Measurements from ENCODE around the gene SSTR5. TPM values are rescaled to one million over a fixed set of nuclear protein-coding genes. Genes with fewer than 3 reads are reported as not detected.

SSTR5 gene
- total RNA-seq, 1 donor from 2014 or later: 22.6 TPM

- intact Hi-C loops (cut with micrococcal nuclease): no loop called here
- H3K27me3 ChIP-seq (ENCODE audit: low read depth): peaks cover 100% of the 10 kb centered on the region
- no peak for DNase-seq
Observed at GRCh38 chr16:1067629-1068028, 4.9 kb upstream of the SSTR5 start.

GRCh38 chr16:1068451-1068850, 4.1 kb upstream of the SSTR5 start:
- no peak for TF ChIP-seq CTCF (IDR thresholded peaks at IDR 0.05; ENCODE audit: borderline replicate concordance)
- H3K36me3 ChIP-seq: no peaks in the 10 kb centered on the region
- peaks cover 100% of the 10 kb centered on the region for H3K27me3 ChIP-seq (ENCODE audit: low read depth)
- no peak for DNase-seq
- no peak overlapping the region for H3K27ac ChIP-seq (replicated peaks)
- no peak overlapping the region for H3K4me3 ChIP-seq
- H3K9me3 ChIP-seq (replicated peaks): no peaks in the 10 kb centered on the region
- intact Hi-C loops (cut with micrococcal nuclease): no loop called here
- H3K4me1 ChIP-seq: peaks cover 6% of the 10 kb centered on the region

More at GRCh38 chr16:1067629-1068028, 4.9 kb upstream of the SSTR5 start:
- Histone ChIP-seq H3K36me3 (no peaks in the 10 kb centered on the region), H3K4me3 (no peak overlapping the region), H3K27ac (replicated peaks) (no peak overlapping the region), H3K4me1 (peaks cover 6% of the 10 kb centered on the region), H3K9me3 (replicated peaks) (no peaks in the 10 kb centered on the region)
- no peak for TF ChIP-seq CTCF (IDR thresholded peaks at IDR 0.05; ENCODE audit: borderline replicate concordance)

DNA sequence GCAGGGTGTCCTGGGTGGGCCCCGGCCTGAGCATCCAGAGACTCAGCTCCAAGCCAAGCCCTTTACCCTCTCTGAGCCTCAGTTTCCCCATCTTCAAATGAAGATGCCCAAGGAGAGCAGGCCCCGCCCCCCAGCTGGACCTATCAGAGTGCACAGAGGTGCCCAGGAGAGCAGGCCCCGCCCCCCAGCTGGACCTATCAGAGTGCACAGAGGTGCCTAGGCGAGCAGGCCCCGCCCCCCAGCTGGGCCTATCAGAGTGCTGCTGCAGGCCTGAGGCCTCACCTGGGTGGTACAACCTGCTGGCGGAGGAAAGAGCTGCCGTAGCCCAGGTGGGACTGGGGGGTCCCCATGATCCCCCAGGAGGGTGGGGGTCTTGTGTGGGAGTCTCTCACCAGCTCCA, 3.4 kb upstream of the SSTR5 start:
- TF ChIP-seq CTCF (IDR thresholded peaks at IDR 0.05; ENCODE audit: borderline replicate concordance): no peak
- DNase-seq: no peak
- Histone ChIP-seq H3K27ac (replicated peaks) (no peak overlapping the region), H3K27me3 (ENCODE audit: low read depth) (peaks cover 100% of the 10 kb centered on the region), H3K9me3 (replicated peaks) (no peaks in the 10 kb centered on the region), H3K4me1 (peaks cover 6% of the 10 kb centered on the region), H3K36me3 (no peaks in the 10 kb centered on the region), H3K4me3 (no peak overlapping the region)
- intact Hi-C loops (cut with micrococcal nuclease): no loop called here

DNA sequence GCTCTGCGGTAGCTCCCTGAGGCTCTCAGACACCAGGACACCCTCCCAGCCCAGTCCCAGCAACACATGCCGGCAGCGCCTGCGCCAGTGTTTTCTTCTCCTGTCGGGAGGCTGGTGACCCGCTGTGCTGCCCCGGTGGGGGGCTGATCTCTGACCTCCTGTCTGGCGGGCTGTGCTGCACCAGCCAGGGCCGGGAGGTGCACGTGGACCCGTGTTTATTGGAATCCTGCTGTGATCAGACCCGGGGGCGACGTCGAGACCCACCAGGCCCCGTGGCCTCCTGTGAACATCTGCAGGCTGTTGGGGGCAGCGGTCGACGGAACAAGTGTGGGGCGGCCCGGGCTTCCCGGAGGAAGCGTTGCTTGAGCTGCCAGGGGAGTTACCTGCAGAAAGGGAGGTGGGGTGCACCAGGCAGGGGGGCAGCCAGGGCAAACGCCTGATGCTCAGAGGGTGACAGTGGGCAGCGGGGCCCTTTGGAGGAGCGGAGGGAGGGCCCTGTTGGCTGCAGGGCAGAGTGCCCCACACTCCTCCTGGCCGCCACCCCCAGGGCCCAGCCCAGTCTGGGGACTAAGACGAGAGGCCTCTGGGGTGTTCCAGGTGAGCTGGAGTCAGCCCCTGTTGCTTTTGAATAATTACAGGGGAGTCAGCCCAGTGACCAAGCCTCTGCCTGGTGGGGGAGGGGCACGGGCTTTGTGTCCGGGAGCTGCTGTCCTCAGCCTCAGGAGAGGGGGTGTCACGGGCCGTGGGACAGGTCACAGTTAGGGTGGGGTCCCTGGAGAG, 2.3 kb upstream of the SSTR5 start:
- Histone ChIP-seq H3K27me3 (ENCODE audit: low read depth) (peaks cover 100% of the 10 kb centered on the region), H3K36me3 (no peaks in the 10 kb centered on the region), H3K4me3 (no peak overlapping the region), H3K9me3 (replicated peaks) (no peaks in the 10 kb centered on the region), H3K4me1 (peaks cover 6% of the 10 kb centered on the region), H3K27ac (replicated peaks) (no peak overlapping the region)
- no peak for TF ChIP-seq CTCF (IDR thresholded peaks at IDR 0.05; ENCODE audit: borderline replicate concordance)
- DNase-seq: no peak
- intact Hi-C loops (cut with micrococcal nuclease): no loop called here

- no peaks in the 10 kb centered on the region for H3K36me3 ChIP-seq
- DNase-seq: no peak
- intact Hi-C loops (cut with micrococcal nuclease): no loop called here
- H3K27me3 ChIP-seq (ENCODE audit: low read depth): peaks cover 97% of the 10 kb centered on the region
- H3K9me3 ChIP-seq (replicated peaks): no peaks in the 10 kb centered on the region
- H3K27ac ChIP-seq (replicated peaks): no peak overlapping the region
- no peak for TF ChIP-seq CTCF (IDR thresholded peaks at IDR 0.05; ENCODE audit: borderline replicate concordance)
- no peak overlapping the region for H3K4me3 ChIP-seq
- peaks cover 6% of the 10 kb centered on the region for H3K4me1 ChIP-seq
Observed at GRCh38 chr16:1070864-1071408, 1.6 kb upstream of the SSTR5 start.

All from left ventricle myocardium inferior (tissue), 1 donor.